Right kidney (tissue), 1 donor: Measurements from ENCODE around the gene NELL2.
"Not testable (repeated sequence)": the region's sequence is repeated elsewhere in the genome, so short reads cannot be mapped to it uniquely, and the experiment has no call there.

ENCODE experiments used
- DNase-seq: peaks from one replicate; pipeline ENCODE4 v3.0.0-alpha.2; 2016

Gene NELL2

DNA sequence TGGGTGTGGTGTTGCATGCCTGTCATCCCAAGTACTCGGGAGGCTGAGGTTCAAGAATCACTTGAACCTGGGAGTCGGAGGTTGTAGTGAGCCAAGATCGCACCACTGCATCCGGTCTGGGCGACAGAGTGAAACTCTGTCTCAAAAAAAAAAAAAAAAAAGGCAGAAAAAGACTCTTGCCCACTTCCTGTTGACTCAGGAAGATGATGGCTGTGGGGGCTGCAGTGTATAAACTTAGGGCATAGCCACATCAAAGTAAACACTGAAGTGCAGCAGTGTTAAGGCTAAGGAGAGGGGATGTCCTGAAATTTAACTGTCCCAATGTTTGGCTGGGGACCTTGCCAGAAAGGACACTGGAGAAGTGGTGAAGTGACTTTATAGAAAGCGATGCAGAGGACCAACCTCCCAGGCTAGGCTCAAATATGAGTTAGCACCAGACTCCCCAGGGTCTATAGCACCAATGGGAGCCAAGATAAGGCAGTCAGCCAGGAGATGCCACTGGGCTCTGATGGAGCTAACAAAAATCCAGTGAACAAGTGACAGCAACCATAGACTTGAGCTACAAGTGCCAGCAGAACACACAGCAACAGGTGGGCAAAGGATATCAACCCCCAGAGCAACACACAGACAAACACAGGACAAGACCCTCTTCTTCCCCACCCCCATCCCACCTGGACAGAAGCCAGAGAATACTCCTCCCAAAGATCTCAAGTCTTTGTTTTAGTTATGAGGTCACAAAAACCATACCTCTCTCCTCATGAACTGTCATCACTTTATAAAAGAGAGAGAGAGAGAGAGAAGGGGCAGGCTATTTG is 28.0 kb downstream of the NELL2 start:
- DNase-seq, result no peak

- no peak for DNase-seq
These were observed 28.7 kb downstream of the NELL2 start for GRCh38 chr12:44847403-44847802.

GRCh38 chr12:44846826-44847225 is 29.3 kb downstream of the NELL2 start:
- DNase-seq, result no peak

GRCh38 chr12:44842669-44843068 is 33.4 kb downstream of the NELL2 start:
- no peak for DNase-seq

DNA sequence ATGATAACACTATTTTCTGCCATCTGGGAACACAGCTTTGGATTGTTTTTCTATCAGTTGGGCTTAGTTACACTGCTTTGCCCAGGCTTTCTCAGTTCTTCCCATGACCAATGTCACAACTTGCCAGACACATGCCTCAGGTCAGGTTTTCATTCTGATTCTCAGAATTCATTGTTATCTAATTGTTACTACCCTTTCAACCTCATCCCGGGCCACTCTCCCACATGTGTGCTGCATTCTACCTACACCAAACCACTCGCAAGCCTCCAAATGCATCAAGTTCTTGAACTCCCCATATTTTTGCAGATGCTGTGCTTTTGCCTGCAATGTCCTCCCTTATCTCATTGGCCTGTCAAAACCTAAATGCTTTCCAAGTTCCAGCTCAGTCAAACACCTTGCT is 36.3 kb downstream of the NELL2 start:
- DNase-seq, result no peak

- DNase-seq, result no peak
These were observed 38.9 kb downstream of the NELL2 start for GRCh38 chr12:44837114-44837755.

- DNase-seq, result no peak
These were observed 40.3 kb downstream of the NELL2 start for GRCh38 chr12:44835641-44836379.

DNA sequence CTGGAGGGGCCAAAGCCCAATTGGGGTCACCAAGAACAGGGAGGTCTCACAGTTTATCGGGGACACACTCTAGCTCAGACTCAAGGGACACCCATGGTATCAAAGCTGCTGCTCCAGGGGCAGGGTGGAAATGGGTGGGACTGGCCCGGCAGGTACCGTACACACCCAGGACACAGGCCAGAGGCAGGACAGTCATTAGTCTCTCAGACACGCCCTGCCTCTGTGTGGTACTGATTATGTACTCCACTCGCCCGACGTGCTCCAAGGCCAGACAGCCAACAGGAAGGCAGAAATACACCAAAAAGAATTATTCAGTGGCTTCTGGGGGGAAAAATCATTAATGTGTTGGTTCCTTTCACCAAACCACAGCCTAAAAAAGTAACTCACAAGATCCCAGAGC is 41.1 kb downstream of the NELL2 start:
- not testable (repeated sequence) for DNase-seq

DNA sequence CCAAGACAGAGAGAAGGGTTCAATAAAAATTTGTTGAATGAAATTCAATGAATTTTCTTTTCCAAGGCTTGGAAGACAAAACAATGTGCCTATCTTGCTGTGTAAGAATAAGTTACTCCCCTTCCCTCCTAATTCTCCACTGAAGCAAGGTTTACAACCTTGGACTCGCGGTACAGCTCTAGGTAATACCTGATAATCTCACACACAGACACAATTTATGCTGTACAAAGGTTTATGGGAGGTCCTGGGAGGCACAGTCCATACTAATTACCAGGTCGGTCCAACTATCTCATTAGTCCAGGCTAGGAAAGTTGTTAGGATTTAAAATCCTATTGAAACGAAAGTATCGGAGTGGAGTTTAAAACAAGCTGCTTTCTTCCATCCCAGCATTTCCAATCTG is 42.6 kb downstream of the NELL2 start:
- DNase-seq, result no peak

DNA sequence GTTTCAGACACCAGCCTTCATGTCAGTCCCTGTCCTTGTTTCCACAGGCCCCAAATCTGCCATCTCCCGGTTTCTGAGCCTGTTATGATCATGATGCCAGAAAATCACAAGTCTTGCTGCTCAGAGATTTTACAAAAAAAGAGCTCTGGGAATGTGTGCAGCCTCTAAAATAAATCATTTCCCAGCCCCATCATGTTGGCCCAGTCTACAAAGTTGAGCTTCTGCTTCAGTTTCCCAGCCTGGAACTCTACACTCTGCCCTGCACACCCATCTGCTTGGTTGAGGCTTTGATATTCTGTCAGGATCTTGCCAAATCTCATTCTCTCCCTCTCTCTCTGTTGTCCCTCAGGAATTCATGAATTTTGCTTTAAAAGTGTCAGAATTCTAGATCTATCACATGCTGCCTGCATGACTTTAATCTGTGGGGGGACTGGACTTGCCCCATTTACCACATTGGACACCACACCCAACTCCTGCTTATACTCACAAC is 45.5 kb downstream of the NELL2 start:
- DNase-seq, result no peak

- DNase-seq, result no peak
These were observed 47.1 kb downstream of the NELL2 start for GRCh38 chr12:44829045-44829444.

- no peak for DNase-seq
These were observed 48.2 kb downstream of the NELL2 start for GRCh38 chr12:44827832-44828438.

DNA sequence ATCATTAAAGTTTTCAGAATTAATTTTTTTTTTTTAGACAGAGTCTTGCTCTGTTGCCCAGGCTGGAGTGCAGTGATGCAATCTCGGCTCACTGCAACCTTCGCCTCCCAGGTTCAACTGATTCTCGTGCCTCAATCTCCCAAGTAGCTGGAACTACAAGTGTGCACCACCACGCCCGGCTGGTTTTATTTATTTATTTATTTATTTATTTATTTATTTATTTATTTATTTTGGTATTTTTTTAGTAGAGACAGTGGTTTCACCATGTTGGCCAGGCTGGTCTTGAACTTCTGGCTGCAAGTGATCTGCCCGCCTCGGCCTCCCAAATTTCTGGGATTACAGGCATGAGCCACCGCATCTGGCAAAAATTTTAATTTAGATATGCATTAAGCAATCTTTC is 54.4 kb downstream of the NELL2 start:
- not testable (repeated sequence) for DNase-seq

- DNase-seq, result no peak
These were observed 56.2 kb downstream of the NELL2 start for GRCh38 chr12:44819884-44820283.

DNA sequence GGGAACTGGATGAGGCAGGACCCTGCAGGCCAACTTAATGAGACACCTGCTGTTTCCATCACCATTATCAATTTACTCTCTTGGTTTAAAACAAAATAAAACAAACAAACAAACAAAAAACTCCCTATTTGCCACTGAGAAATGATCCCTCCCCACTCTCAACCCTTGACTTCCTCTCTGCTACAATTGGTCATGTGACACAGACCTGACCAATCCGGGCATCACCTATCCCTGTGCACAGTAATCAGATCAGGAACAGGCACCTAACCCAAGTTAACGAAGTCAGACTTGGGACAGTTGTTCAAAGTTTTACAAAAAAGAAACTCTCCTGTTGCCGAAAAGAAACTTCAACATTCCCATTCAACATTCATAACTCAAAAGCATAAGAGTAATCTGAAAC is 58.4 kb downstream of the NELL2 start:
- DNase-seq, result no peak

GRCh38 chr12:44816446-44817017 is 59.6 kb downstream of the NELL2 start:
- DNase-seq, result no peak

DNA sequence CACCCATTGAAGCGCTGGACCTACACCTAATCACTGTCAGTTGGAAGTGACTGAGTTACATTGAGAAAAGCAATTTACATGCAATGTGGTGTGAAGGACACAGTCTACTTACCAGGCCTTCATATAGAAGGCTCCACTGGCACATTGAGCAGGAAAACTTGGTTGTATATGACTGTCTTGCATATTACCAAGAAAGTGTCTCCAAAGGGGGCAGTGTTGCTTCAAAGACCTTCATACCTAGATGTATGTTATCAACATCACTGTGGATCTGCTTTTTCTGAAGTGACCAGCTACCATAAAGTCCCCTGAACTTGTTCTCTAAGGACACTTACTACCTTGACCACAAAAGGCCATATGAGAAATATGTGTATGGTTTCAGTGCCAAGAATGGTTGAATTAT is 64.1 kb downstream of the NELL2 start:
- no peak for DNase-seq

GRCh38 chr12:44804068-44804467 is 72.0 kb downstream of the NELL2 start:
- DNase-seq, result no peak

DNA sequence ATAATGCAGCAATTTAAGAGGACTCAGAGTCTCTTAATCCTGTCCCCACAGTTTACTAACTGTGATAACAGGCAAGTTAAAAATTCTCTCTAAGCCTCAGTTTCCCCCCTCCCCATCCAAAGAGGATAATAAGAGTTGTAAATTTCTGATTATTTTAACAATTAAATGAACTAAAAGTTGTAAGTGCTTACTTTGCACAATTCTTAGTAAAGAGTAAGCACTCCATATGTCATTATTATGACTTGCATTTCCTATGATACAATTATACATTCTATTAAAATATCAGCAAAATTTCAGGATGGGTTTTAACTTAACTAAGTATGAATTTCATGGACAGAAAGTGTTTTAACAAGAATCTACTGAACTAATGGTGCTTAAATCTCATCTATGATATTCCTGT is 80.1 kb downstream of the NELL2 start:
- DNase-seq, result no peak

- DNase-seq, result no peak
These were observed 87.4 kb downstream of the NELL2 start for GRCh38 chr12:44788731-44789130.

- DNase-seq, result no peak
These were observed 95.8 kb downstream of the NELL2 start for GRCh38 chr12:44780221-44780790.

DNA sequence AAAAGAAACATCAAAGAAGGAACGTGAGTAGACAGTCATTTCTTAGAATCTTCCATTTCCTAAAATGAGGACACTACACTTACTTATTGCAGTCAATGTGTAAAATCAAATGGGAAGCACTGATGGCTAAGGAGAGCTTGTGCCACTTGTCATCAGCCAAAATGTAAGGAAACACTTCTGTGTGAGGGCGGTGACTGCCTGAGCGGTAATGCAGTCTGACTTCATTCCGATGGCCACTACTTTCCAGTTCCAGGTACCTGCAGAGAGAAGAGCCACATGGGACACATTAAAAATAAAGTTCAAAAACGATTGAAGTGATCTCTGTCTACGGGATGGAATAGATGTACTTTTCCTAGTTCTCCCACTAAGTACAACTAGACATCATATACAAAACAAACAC is 96.3 kb downstream of the NELL2 start:
- no peak for DNase-seq
